Vagina (tissue), 2 donors: ENCODE measurements around the gene SRRM2. TPM values are rescaled to one million over a fixed set of nuclear protein-coding genes. Genes with fewer than 3 reads are reported as not detected.

Source experiments
- DNase-seq, 2 donors: peaks; one replicate each; pipeline ENCODE4 v3.0.0-alpha.2; 2017; ENCODE audit errors: extremely low spot score in 2 of 2
- H3K27ac ChIP-seq: fragments of 200-600 bp; sonication (generic); one replicate; pipeline ENCODE4 v1.5.1; 2019
- H3K27me3 ChIP-seq: fragments of 200-600 bp; sonication (generic); one replicate; pipeline ENCODE4 v1.5.1; 2019
- H3K36me3 ChIP-seq, 2 donors: fragments of 200-600 bp; sonication (generic); one replicate each; pipeline ENCODE4 v1.5.1; 2017 to 2019
- H3K4me1 ChIP-seq: fragments of 200-600 bp; sonication (generic); one replicate; pipeline ENCODE4 v1.5.1; 2019
- H3K4me3 ChIP-seq, 2 donors: fragments of 200-600 bp; sonication (generic); 1 replicate in 1 of 2; 2 replicates in 1 of 2; pipeline ENCODE4 v1.5.1; 2016 to 2019
- H3K9me3 ChIP-seq: fragments of 200-600 bp; sonication (generic); one replicate; pipeline ENCODE4 v1.5.1; 2019
- POLR2A ChIP-seq, 2 donors: fragments of 450-650 bp; IDR thresholded peaks; one replicate each; pipeline ENCODE4 v1.6.1; 2017; ENCODE audit warnings: antibody characterized with exemption in 2 of 2, mild to moderate bottlenecking in 2 of 2, moderate library complexity in 2 of 2
- POLR2AphosphoS5 ChIP-seq, 2 donors: sonication (generic); formaldehyde crosslinking; IDR thresholded peaks; one replicate each; pipeline ENCODE4 v1.9.0; 2017; ENCODE audit warnings: antibody characterized with exemption in 2 of 2, mild to moderate bottlenecking in 2 of 2, low read depth in 1 of 2; ENCODE audit not compliant: insufficient read depth in 1 of 2
- intact Hi-C: fragments of 100-400 bp; cut with DNase I; formaldehyde crosslinking; loops from one replicate; pipeline ENCODE4 v1.15.1; 2023
- total RNA-seq: library from RNA; depleted of rRNA; stranded (reverse); fragments of >200 nt; gene quantifications from one replicate; pipeline ENCODE4 v1.2.3, GENCODE V29; 2016
- TF ChIP-seq, protein P1 (sequence below), 3 experiments: fragments of 450-650 bp in 2 of 3; fragments of 200-600 bp in 1 of 3; sonication (generic) in 1 of 3; IDR thresholded peaks; one replicate each; pipeline ENCODE4 v1.5.1; 2017 to 2019; ENCODE audit warnings: antibody characterized with exemption in 3 of 3, mild to moderate bottlenecking in 2 of 3, moderate library complexity in 2 of 3

SRRM2 gene
- total RNA-seq, 1 donor from 2014 or later, result 534 TPM

DNA sequence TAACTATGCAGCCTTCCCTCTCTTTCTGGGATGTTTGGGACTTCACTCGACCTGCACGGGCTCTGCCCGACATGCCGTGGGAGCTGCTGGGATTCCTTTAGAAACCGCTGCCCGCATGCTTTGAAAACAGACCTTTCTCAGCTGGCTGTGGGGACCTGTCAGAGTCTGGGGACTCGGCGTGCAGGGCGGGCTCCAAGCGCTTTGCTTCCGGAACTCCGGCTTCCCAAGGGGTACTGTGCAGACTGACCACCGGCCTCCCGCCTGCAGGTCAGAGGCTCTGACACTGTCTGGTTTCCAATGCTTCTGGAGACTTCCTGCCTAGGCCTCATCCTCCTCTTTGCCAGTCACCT, 44.2 kb upstream of the SRRM2 start:
- Histone ChIP-seq H3K4me3 (no peak overlapping the region), H3K36me3 (peaks cover 0 to 25% of the 10 kb centered on the region in 2 donors), H3K4me1 (no peaks in the 10 kb centered on the region), H3K27me3 (no peaks in the 10 kb centered on the region), H3K9me3 (no peaks in the 10 kb centered on the region), H3K27ac (no peak overlapping the region)
- intact Hi-C loops, result no loop called here
- TF ChIP-seq POLR2A (IDR thresholded peaks at IDR 0.05) (no peak), POLR2AphosphoS5 (IDR thresholded peaks at IDR 0.05; ENCODE audit: insufficient read depth in 1 of 2, low read depth in 1 of 2) (no peak)
- TF ChIP-seq, protein P1, sequence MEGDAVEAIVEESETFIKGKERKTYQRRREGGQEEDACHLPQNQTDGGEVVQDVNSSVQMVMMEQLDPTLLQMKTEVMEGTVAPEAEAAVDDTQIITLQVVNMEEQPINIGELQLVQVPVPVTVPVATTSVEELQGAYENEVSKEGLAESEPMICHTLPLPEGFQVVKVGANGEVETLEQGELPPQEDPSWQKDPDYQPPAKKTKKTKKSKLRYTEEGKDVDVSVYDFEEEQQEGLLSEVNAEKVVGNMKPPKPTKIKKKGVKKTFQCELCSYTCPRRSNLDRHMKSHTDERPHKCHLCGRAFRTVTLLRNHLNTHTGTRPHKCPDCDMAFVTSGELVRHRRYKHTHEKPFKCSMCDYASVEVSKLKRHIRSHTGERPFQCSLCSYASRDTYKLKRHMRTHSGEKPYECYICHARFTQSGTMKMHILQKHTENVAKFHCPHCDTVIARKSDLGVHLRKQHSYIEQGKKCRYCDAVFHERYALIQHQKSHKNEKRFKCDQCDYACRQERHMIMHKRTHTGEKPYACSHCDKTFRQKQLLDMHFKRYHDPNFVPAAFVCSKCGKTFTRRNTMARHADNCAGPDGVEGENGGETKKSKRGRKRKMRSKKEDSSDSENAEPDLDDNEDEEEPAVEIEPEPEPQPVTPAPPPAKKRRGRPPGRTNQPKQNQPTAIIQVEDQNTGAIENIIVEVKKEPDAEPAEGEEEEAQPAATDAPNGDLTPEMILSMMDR (IDR thresholded peaks at IDR 0.05), result no peak
- DNase-seq, result no peak

DNA sequence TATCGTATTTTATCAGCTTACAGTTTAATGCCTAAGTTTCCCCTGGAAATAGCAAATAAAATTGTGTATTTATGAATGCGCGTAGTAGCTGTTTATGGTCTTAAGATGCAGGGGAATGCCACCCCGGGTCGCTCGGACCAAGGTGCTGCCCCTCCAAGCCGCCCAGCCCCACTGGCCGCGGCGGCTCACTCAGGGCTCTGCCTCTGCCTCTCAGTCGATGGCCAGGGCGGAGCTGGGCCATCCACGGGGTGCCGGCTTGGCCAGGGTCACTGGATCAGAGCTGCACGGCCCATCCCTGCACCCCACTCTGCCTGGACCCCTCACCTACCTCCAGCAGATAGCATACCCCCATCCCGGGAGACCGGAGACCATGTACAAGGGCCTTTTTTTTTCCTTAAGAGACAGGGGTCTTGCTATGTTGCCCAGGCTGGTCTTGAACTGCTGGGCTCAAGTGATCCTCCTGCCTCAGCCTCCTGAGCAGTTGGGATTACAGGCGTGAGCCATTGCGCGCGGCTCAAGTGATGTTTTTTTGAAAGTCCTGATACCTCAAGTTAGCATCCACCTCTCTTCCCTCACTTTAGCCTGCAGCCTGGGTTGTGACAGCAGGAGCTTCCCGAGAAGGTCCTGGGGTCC, 43.4 kb upstream of the SRRM2 start:
- DNase-seq, result no peak
- no peak overlapping the region for H3K4me3 ChIP-seq
- H3K4me1 ChIP-seq, result no peaks in the 10 kb centered on the region
- intact Hi-C loops, result no loop called here
- no peak overlapping the region for H3K27ac ChIP-seq
- TF ChIP-seq, protein P1 (IDR thresholded peaks at IDR 0.05), result no peak
- TF ChIP-seq POLR2A (IDR thresholded peaks at IDR 0.05) (no peak), POLR2AphosphoS5 (IDR thresholded peaks at IDR 0.05; ENCODE audit: insufficient read depth in 1 of 2, low read depth in 1 of 2) (no peak)
- no peaks in the 10 kb centered on the region for H3K9me3 ChIP-seq
- no peaks in the 10 kb centered on the region for H3K27me3 ChIP-seq
- H3K36me3 ChIP-seq, result peaks cover 0 to 21% of the 10 kb centered on the region in 2 donors

DNA sequence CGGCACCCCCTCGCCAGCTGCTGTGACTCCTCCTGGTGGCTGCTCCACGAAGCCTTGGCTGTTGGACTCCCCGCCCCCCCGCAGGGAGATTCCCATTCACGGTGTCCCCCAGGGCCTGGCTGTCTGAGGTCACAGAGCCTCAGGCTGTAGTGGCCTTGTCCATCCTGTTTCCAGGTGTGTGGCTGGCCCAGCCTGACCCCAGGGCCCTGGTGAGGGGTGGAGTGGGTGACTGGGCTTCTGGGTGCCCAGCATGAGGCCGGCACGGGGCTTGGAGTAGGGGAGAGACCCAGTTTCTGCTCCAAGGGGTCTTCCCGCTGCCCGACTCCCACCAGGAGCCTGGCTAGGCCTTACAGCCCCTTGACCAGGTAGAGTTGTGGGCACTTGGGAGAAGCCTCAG, 42.9 kb upstream of the SRRM2 start:
- Histone ChIP-seq H3K36me3 (peaks cover 0 to 21% of the 10 kb centered on the region in 2 donors), H3K4me3 (no peak overlapping the region), H3K27me3 (no peaks in the 10 kb centered on the region), H3K9me3 (no peaks in the 10 kb centered on the region), H3K27ac (no peak overlapping the region), H3K4me1 (no peaks in the 10 kb centered on the region)
- intact Hi-C loops, result no loop called here
- no peak for TF ChIP-seq POLR2A (IDR thresholded peaks at IDR 0.05)
- no peak for TF ChIP-seq POLR2AphosphoS5 (IDR thresholded peaks at IDR 0.05; ENCODE audit: insufficient read depth in 1 of 2, low read depth in 1 of 2)
- TF ChIP-seq, protein P1 (IDR thresholded peaks at IDR 0.05), result no peak
- DNase-seq, result no peak

DNA sequence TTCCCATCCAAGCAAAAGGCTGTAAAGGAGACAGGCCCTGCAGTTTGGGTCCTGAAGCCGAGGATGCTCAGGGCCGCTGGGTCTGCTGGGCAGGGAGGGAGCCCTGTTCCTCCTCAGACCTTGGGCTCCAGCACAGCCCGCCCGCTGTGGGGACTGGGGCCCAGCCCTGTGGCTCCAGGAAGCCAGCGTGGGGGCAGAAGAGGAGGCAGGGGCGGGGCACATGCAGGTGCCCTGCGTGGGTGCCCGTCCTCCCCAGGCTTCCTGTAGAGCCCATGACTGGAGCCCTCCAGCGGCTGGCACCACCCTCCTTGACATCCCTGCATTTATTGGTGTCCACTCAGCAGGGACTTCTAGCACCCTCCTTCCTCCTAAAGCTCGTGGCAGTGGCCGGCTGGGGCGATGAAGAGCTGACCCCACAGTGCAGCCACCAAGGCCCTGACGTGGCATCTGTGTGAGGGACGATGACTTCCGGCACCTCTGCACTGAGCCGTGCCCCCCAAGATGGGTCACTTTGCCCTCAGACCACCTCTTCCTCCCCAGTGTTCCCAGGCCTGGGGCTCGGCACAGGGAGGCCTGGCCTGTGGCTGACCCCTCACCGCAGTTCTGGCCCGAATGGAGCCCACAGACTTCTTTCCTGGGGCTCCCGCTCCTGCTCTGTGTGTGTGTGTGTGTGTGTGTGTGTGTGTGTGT, 42.3 kb upstream of the SRRM2 start:
- intact Hi-C loops, result no loop called here

DNA sequence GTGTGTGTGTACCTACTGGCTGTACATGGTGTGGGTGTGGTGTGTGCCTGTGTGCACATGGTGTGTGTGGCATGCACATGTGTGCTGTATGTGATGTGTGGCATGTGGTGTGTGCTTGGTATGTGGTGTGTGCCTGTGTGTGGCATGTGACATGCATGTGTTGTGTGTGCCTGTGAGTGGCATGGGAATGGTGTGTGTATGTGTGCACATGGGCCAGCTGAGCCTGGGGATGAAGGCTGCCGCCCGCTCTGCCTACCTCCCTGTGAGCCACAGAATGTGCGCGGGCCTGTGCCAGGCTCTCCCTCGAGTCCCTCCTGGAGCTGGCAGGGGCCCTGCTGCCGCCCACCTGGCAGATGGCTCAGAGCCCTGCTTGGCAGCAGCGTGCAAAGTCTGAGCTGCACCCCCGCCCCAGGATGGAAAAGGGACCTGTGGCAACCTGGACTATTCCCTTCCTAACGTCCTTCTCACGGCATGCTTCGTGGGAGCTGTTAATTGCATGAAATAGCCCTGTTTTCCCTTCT, 41.7 kb upstream of the SRRM2 start:
- TF ChIP-seq POLR2AphosphoS5 (IDR thresholded peaks at IDR 0.05; ENCODE audit: insufficient read depth in 1 of 2, low read depth in 1 of 2) (no peak), POLR2A (IDR thresholded peaks at IDR 0.05) (no peak)
- TF ChIP-seq, protein P1 (IDR thresholded peaks at IDR 0.05), result no peak
- H3K27ac ChIP-seq, result no peak overlapping the region

More for the DNA sequence above, 42.3 kb upstream of the SRRM2 start:
- H3K27me3 ChIP-seq, result no peaks in the 10 kb centered on the region
- TF ChIP-seq POLR2AphosphoS5 (IDR thresholded peaks at IDR 0.05; ENCODE audit: insufficient read depth in 1 of 2, low read depth in 1 of 2) (no peak), POLR2A (IDR thresholded peaks at IDR 0.05) (no peak)
- no peak overlapping the region for H3K27ac ChIP-seq
- no peaks in the 10 kb centered on the region for H3K4me1 ChIP-seq
- no peaks in the 10 kb centered on the region for H3K9me3 ChIP-seq
- H3K36me3 ChIP-seq, result peaks cover 0 to 21% of the 10 kb centered on the region in 2 donors
- no peak overlapping the region for H3K4me3 ChIP-seq
- DNase-seq, result no peak

More for the DNA sequence above, 41.7 kb upstream of the SRRM2 start:
- intact Hi-C loops, result no loop called here
- peaks cover 5% of the 10 kb centered on the region for H3K4me1 ChIP-seq
- DNase-seq, result no peak
- no peaks in the 10 kb centered on the region for H3K9me3 ChIP-seq
- no peaks in the 10 kb centered on the region for H3K27me3 ChIP-seq
- peaks cover 0 to 21% of the 10 kb centered on the region in 2 donors for H3K36me3 ChIP-seq
- no peak overlapping the region for H3K4me3 ChIP-seq
